Umbilical cord (tissue), 1 donor: ENCODE data around the gene ENO3. TPM values are rescaled to one million over a fixed set of nuclear protein-coding genes. Genes with fewer than 3 reads are reported as not detected.

Source experiments
- total RNA-seq: library from RNA; depleted of rRNA; stranded (reverse); fragments of >200 nt; gene quantifications from one replicate; pipeline ENCODE4 v1.2.3, GENCODE V29; 2014; ENCODE audit warnings: low replicate concordance; ENCODE audit not compliant: insufficient read depth

Gene ENO3
- total RNA-seq, 1 donor from 2014 or later = 12.0 TPM

Other genes starting within 250 kb of the ENO3 start
- 16.1 TPM for gene PELP1, start 247.0 kb upstream of the ENO3 start, total RNA-seq
- gene ARRB2, start 240.5 kb upstream of the ENO3 start, total RNA-seq = 3.1 TPM
- gene MED11, start 219.7 kb upstream of the ENO3 start, total RNA-seq = 5.3 TPM
- gene ZMYND15, start 211.3 kb upstream of the ENO3 start, total RNA-seq = not detected
- 2.4 TPM for gene CXCL16, start 211.2 kb upstream of the ENO3 start, total RNA-seq
- not detected for gene TM4SF5, start 179.2 kb upstream of the ENO3 start, total RNA-seq
- not detected for gene VMO1, start 164.8 kb upstream of the ENO3 start, total RNA-seq
- not detected for gene GLTPD2, start 162.2 kb upstream of the ENO3 start, total RNA-seq
- gene PSMB6, start 155.0 kb upstream of the ENO3 start, total RNA-seq = 32.7 TPM
- gene PLD2, start 144.0 kb upstream of the ENO3 start, total RNA-seq = 16.6 TPM
- 10.1 TPM for gene MINK1, start 117.8 kb upstream of the ENO3 start, total RNA-seq
- 11.3 TPM for gene C17orf107, start 51.6 kb upstream of the ENO3 start, total RNA-seq
- gene CHRNE, start 48.0 kb upstream of the ENO3 start, total RNA-seq = not detected
- 0.72 TPM for gene GP1BA, start 18.8 kb upstream of the ENO3 start, total RNA-seq
- gene SLC25A11, start 11.1 kb upstream of the ENO3 start, total RNA-seq = 28.9 TPM
- gene RNF167, start 10.9 kb upstream of the ENO3 start, total RNA-seq = 10.8 TPM
- gene PFN1, start 2.6 kb upstream of the ENO3 start, total RNA-seq = 339 TPM
- gene SPAG7, start 16.7 kb downstream of the ENO3 start, total RNA-seq = 40.2 TPM
- 1.7 TPM for gene CAMTA2, start 36.6 kb downstream of the ENO3 start, total RNA-seq
- 2.9 TPM for gene INCA1, start 46.4 kb downstream of the ENO3 start, total RNA-seq
- 35.6 TPM for gene KIF1C, start 46.8 kb downstream of the ENO3 start, total RNA-seq
- gene SLC52A1, start 84.3 kb downstream of the ENO3 start, total RNA-seq = 1.4 TPM
- gene ZFP3, start 127.3 kb downstream of the ENO3 start, total RNA-seq = 7.0 TPM
- 4.1 TPM for gene ZNF232, start 160.8 kb downstream of the ENO3 start, total RNA-seq
- 1.9 TPM for gene USP6, start 164.9 kb downstream of the ENO3 start, total RNA-seq
- gene ZNF594, start 240.7 kb downstream of the ENO3 start, total RNA-seq = 29.1 TPM